T-helper 1 cell (primary cell): ENCODE measurements around the gene CEP44.
"Not testable (repeated sequence)": the region's sequence is repeated elsewhere in the genome, so short reads cannot be mapped to it uniquely, and the experiment has no call there.

ENCODE experiments used
- DNase-seq, 5 donors: peaks; one replicate each; pipeline ENCODE4 v3.0.0-alpha.2; 2012 to 2020

The CEP44 gene

DNA sequence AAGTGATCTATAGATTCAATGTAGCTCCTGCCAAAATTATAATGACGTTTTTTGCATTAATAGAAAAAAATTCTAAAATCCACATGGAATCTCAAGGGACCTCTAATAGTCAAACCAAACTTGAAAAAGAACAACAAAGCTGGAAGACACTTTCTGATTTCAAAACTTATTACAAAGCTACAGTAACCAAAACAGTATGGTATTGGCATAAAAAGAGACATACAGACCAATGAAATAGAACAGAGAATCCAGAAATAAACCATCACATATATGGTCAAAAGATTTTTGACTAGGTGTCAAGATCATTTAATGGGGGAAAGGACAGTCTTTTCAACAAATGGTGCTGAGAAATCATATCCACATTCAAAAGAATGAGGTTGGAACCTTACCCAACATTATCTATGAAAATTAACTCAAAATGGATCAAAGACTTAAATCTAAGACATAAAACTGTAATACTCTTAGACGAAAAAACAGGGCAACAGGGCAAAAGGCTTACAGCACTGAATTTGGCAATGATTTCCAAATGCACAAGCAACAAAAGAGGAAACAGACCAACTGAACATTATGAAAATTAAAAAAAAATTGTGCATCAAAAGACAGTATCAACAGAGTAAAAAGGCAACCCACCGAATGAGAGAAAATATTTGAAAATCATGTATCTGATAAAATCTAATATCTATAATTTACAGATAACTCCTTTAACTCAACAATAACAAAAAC, 4.1 kb upstream of the CEP44 start:
- no peak for DNase-seq

DNA sequence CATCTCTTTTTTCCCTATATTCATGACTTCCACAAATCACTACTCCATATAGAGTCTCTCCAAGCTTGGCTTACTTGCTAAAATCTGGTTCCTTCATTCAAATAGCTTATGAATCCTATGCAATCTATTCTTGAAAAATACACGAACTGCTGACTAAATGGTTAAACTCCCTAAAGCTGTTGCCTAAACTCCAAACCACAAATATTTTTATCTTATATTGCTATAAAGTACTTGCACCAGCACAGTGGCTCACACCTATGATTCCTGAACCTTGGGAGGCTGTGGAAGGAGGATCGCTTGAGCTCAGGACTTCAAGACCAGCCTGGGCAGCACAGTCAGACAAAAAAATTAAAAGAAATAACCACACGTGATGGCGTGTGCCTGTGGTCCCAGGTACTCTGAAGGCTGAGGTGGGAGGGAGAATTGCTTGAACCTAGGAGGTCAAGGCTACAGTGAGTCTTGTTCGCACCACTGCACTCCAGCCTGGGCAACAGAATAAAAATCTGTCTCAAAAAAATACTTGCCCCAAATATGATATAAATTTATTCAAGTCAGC, 2.5 kb upstream of the CEP44 start:
- DNase-seq = no peak

DNA sequence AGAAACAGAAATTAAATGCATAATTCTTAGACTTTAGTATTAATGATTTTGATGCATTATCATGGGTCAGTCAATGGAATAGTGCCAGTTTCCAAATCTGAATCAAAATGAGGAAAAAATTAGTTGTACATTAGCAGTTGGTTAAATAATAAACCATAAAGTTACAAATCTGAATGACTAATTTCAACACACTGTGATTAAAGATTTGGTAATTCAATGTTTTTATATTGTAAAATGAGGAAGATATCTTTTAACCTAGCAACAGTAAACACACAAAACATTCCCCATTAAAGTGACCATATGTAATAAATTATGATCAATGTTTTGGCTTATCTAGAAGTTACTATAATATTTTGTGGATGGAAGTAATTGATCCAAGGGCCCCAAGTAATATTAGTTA, 1.8 kb upstream of the CEP44 start:
- DNase-seq = no peak

DNA sequence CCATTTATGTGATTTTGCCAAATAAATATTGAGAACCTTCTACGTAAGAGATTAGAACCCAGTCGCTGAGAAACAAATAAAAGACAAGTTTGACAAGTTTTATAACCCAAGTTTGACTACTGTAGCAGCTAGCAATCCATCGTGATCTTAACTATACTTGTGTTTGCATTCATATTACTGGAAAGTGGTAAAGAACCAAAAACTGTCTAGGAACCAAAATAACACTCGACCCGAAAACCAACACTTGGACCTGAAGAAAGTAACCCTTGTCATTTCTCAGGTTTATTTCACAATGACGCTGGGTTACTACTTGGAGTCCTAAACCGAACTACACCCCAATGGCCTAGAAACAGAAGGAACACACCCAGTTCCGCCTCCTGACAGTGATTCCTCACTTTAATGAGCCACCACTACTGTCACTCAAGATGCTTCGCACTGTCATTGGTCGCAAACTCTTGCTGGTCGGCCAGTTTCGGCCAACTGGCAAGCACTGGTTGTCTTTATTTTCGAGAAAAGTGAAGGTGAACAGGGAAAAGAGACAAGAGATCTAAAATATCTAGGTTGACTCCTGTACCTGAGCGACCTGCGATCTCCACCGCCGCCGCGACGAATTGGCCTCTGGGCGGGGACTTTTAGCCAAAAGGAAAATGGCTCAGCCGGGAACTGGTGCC, 740 bp upstream of the CEP44 start:
- peak; percentile 58 to 92 (median 73) for DNase-seq

DNA sequence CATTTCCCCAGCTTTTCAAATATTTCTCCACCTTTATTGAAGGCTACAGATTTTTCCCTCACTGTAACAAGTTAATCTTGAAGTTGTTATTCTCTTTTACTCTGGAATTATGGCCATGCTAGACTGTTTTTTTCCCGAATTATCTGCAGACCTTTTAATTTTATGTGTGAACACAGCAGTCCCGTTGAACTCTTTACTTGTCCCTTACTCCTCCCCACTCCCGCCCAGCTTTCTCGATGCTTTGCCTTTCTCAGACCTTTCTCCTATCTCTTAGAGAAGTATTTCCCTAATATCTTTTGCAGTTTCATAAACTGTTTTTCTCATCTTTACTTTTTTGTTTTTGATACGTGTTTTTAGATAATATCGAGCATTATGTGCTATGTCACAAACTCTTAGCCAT, 776 bp downstream of the CEP44 start:
- no peak for DNase-seq

DNA sequence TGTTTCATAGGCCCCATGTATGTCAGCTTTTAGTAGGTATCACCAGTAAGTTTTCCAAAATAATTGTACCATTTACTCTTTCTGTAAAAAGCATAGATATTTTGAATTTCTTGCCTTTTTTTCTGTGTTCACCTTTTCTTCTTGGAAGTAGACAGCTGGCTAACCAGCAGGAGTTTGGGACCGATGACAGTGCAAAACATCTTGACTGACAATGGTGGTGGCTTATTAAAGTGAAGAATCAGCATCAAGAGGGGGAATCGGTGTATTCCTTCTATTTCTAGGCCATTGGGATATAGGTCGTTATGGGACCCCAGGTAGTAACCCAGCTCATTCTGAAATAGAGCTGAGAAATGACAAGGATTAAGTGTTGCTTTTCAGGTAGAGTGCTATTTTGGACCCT, 3.2 kb downstream of the CEP44 start:
- DNase-seq = no peak

DNA sequence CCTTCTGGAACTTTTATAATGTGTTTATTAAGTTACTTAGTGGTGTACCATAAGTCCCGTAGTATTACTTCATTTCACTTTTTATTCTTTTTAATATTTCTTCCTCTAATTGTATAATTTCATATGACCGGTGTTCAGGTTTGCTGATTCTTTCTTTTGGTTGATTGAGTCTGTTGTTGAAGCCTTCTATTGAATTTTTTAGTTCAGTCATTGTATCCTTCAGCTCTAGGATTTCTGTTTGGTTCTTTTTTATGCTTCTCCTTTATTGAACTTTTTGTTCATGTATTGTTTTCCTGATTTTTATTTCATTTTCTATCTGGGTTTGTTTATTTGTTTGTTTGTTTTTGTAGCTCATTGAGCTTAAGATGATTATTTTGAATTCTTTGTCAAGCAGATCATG, 8.8 kb downstream of the CEP44 start:
- no peak for DNase-seq

DNA sequence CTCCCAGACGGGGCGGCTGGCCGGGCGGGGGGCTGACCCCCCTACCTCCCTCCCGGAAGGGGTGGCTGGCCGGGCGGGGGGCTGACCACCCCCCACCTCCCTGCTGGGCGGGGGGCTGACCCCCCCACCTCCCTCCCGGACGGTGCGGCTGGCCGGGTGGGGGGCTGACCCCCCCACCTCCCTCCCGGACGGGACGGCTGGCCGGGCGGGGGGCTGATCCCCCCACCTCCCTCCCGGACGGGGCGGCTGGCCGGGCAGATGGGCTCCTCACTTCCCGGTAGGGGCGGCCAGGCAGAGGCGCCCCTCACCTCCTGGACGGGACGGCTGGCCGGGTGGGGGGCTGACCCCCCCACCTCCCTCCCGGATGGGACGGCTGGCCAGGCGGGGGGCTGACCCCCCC, 10.9 kb downstream of the CEP44 start:
- not testable (repeated sequence) for DNase-seq

DNA sequence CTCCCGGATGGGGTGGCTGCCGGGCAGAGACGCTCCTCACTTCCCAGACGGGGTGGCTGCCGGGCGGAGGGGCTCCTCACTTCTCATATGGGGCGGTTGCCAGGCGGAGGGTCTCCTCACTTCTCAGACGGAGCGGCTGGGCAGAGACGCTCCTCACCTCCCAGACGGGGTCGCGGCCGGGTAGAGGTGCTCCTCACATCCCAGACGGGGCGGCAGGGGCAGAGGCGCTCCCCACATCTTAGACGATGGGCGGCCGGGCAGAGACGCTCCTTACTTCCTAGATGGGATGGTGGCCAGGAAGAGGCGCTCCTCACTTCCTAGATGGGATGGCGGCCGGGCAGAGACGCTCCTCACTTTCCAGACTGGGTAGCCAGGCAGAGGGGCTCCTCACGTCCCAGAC, 11.4 kb downstream of the CEP44 start:
- DNase-seq = not testable (repeated sequence)

DNA sequence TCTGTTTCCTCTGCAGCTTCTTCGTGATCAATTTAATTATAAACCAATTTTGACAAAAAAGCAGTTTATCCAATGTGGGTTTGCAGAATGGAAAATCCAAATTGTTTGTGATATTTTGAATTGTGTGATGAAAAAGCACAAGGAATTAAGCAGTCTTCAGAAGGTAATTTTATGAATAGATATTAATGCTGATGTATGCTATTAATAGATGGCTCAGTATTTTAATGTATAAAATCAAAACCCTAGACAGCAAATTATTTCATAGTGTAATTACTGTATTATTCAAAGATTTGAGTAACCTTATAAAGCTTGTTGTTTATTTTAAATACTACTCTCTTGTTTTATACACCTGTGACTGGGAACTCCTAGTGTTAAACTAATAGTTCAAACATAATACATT, 20.0 kb downstream of the CEP44 start:
- no peak for DNase-seq

DNA sequence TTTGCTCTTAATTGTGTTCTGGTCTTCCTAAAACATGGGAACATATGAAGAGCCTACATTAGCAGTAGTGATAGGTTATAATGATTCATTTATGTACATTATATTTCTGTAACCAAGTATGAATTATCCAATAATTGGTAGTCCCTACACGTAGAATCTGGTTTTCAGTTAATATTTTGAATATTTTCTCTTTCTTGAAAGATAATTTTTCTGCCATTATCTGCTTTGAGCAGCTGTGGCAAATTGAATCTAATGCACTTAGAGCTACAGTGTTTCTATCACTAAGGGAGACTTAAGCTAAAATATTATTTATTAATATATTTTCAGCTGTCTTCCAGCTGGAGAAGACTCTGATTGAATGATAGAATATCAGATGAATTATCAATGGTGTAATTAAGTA, 21.0 kb downstream of the CEP44 start:
- DNase-seq = no peak

DNA sequence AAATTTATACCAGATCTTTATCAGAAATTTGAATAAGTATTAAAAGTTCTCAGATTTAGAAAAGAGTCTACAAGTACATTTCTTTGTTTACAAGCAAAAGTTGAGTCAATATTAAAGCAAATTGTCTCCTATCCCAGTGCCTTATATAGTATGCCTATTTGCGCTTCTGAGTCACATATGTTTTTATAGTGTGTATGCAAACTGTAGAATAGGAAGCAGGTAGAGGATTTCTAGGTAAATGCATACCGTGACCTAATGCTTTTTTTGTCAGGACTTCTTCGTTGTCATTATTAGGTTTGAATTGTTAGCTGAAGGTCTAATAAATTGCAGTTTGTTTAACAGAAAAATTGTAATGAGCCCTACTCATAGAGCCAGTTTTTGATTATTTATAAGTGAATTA, 22.2 kb downstream of the CEP44 start:
- DNase-seq = no peak

DNA sequence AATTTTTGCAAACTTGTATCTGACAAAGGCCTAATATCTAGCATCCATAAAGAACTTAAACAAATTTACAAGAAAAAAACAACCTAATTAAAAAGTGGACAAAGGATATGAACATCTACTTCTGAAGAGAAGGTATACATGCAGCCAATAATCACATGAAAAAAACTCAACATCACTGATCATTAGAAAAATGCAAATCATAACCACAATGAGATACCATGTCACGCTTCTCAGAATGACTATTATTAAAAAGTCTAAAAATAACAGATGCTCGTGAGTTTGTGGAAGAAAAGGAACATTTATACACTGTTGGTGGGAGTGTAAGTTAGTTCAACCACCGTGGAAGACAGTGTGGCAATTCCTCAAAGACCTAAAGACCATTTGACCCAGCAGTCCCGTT, 24.0 kb downstream of the CEP44 start:
- DNase-seq = no peak

DNA sequence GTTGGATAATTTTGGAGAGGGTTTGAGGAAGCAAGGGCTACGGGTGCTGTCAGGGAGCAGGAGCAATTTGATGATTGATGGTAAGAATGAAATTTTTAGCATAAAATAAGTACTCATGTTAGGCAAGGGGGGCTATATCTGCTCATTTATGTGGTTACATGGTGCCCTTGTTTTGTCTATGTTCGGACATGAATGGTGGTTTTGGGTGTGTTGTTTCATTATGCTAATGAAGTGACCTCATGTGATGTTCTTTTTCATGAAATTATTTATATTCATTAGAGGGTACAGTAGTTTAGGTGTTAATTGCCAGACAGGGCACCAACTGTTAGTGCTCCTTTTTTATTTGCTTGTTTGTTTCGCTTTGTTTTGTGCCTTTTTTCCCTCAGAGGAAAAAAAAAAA, 29.3 kb downstream of the CEP44 start:
- DNase-seq = no peak

DNA sequence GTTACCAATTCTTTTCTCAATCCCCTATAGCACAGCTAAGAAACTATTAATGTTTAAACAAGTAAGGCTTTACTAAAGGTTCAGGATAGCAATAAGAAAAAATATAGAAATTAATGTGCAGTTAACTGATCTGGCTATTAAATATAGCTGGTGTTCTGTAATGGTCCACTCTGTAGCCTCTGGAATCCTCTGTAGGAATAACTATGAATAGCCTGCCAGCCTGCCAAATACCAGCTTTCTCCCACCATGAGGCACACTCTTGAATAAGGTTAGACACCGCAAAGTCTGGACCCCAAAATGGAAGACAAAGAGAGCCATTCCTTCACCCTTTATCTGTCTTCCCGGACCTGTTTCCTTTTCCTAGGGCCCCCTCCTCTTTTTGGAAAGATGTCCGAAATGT, 30.6 kb downstream of the CEP44 start:
- no peak for DNase-seq

DNA sequence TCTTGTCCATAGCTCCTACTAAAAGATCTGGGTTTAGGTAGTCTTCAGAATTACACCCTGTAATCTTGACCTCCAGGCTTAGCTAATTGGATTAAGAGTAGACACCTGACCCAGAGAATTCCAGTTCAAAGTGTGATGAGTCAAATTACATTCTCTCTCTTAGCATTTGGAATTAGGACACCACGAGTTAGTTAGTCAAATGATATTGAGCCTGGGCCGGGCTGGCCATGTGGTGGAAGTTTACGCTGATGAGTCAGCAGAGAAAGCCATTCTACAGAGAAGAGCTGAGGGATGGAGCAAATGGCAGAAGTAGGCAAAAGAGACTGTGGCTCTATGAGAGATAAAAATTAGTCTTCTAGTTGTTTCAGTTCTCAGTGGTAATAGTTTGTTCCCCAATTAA, 31.1 kb downstream of the CEP44 start:
- DNase-seq = no peak

DNA sequence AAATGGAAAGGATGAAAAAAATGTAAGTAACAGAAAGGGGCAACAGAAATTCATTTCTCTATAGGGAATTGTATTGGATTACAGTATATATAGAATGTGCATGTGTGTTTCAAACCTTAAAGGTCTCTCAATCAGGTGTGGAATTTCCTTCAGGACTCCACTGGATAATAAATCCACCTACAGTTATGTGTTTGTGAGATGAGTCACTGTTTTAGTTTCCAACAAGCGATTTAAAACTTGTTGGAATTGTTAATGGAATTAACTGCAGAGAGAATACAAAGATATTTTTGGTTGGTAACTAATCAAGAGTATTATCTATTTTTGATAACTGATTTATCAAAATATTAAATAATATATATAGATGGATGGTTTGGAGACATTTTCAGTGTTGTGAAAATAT, 32.8 kb downstream of the CEP44 start:
- no peak for DNase-seq

DNA sequence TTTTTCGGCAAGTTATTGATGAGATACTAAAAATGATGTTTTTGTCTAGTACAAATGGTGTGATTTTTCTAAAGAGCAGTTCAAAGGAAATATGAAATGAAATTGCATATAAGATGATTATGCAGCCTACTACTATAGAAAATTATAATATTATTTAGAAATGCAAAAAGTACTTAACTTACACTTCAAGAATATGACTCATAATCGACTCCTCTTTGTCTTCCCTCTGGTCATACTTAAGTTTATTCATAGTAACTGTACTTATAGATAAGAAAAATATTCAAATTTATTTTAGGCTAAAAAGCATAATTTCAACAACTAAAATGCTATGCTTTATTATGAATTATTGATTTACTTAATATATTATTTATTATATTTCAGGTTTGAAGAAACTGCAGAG, 33.2 kb downstream of the CEP44 start:
- DNase-seq = no peak

DNA sequence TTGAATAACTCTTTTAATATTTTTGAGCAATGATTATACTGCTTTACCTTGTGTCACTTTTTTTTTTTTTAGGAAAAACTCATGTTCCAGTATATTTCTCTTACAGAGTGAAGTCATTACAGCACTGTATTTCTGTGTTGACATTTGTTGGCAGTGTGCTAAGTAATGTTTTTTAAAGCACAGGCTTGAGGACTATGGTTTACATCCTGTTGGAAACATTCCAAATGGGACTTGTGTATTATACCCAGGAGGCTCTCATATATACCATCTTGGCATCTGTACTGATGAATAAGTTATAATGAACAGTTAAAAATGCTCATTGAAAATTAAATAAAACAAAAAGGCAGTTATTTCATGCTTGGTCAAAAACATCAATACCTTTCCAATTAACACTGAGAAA, 33.8 kb downstream of the CEP44 start:
- no peak for DNase-seq

DNA sequence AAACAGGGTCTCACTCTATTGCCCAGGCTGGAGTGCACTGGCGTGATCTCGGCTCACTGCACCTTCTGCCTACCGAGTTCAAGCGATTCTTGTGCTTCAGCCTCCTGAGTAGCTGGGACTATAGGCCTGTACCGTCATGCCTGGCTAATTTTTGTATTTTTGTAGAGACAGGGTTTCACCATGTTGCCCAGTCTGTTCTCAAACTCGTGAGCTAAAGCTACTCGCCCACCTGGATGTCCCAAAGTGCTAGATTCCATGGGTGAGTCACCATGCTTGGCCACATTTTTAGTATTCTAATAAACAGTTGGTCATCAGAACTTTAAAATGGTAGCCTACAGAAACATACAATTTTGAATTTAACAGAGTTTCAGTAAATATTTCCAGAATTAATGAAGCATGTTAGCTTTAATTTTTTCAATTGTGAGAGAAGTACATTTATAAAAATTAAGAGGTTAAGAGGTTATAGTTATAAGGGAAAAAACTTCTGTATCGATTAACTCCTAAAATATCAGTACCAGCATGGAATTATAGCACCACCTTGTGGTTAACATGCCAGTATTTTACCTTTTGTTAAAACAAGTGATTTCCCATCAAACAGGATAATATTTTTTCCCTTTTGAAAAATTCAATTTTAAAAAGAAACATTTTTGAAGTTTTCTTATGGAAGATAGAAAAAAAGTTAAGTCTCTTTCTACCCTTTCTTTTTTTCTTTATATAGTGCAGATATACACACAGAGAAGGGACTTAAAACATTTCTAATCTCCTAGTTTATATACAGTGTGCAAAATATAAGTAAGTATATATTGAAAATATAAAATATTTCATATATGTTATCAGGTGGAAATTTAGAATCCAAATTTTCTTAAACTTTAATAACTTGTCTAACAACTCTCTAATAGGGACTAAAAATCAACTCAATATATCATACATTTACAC, 35.4 kb downstream of the CEP44 start:
- peak in 1 of 5 donors; percentile 19 for DNase-seq

DNA sequence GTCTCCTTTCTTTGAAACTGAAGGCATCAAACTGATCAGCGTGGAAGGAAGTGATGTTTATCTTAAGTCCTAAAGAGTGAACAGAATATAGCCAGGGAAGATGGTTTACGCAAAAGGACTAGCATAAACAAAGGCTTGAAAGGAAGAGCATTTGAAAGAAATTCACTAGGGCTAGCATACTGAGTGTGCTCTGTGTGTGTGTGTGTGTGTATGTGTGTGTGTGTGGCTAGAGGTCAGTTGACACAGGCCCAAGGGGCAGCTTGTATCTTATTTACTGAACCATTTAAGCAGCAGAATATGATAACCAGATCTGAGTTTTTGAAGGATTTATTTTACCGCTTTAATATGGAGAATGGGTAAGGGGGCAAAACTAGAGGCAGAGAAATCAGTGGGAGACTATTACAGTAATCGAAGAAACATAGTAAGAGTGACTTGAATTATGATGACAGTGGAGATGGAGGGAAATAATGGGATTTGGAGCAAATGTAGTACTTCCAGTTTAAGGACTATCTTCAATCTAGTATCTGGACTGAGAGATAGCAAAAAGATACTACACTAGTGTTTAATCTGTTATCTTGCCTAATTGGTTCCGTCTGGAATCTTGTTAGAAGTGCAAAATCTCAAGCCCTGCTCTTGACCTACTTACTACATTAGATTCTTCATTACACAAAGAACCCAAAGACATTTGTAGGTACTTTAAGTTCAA, 36.9 kb downstream of the CEP44 start:
- DNase-seq = no peak

DNA sequence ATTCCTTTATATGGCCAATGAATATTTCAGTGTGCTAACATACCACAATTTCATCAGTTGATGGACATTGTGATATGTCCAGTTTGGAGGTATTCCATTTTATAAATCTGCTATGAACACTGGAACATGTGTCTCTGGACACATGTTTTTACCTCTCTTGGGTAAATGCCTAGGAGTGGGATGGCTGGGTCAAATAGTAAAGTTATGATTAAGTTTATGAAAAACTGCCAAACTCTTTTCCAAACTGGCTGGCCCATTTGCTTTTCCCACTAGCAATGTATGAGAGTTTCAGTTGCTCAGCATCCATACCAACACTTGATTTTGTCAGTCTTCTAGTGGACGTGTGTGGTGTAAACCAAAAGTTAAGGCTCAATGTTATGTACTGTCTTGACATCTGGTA, 40.5 kb downstream of the CEP44 start:
- no peak for DNase-seq

DNA sequence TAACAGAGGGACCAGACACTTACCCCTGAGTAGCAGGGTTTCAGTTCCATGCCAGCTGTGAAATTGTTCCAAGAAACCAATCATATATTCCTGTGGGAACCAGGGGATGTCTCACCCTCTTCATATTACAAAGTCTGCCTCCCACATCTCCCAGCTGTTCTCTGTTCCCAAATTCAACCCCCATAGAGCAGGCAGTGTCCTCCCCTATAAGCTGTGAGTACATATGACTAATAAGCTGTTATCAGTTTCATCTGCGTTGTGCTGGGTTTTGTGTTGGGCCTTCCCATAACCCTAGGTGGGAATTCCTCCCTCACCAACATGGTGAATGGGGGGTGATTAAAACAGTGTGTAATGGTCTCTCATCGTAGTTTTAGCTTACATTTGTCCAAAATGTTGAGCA, 41.0 kb downstream of the CEP44 start:
- DNase-seq = no peak
